ACC112 (cell line): ENCODE results near the gene ITGAL.

Source experiments
- H2AFZ ChIP-seq: fragments of 200-600 bp; sonication (generic); one replicate; pipeline ENCODE4 v1.6.0; 2017; ENCODE audit warnings: antibody characterized with exemption, low read length; ENCODE audit not compliant: unreplicated experiment
- H3K27ac ChIP-seq: fragments of 200-600 bp; sonication (generic); 2 replicates; pipeline ENCODE4 v1.5.1; 2014; ENCODE audit warnings: low read depth, mild to moderate bottlenecking, antibody characterized with exemption, low read length, moderate library complexity
- H3K27me3 ChIP-seq: fragments of 200-600 bp; sonication (generic); 2 replicates; pipeline ENCODE4 v1.6.1; 2014; ENCODE audit warnings: mild to moderate bottlenecking, antibody characterized with exemption, low read length, moderate library complexity, mixed read lengths; ENCODE audit not compliant: insufficient read depth
- H3K36me3 ChIP-seq: fragments of 200-600 bp; sonication (generic); 2 replicates; pipeline ENCODE4 v1.6.1; 2016; ENCODE audit warnings: mild to moderate bottlenecking, antibody characterized with exemption, low read length, moderate library complexity, mixed read lengths; ENCODE audit not compliant: insufficient read depth
- H3K4me1 ChIP-seq: fragments of 200-600 bp; sonication (generic); one replicate; pipeline ENCODE4 v1.6.1; 2016; ENCODE audit warnings: low read length, mixed read lengths; ENCODE audit not compliant: insufficient read depth, unreplicated experiment, control insufficient read depth
- H3K4me3 ChIP-seq: fragments of 200-600 bp; sonication (generic); 2 replicates; pipeline ENCODE4 v1.5.1; 2014; ENCODE audit warnings: mild to moderate bottlenecking, low read depth, low read length
- H3K79me2 ChIP-seq: fragments of 200-600 bp; sonication (generic); one replicate; pipeline ENCODE4 v1.6.0; 2016; ENCODE audit warnings: low read length; ENCODE audit not compliant: control insufficient read depth, unreplicated experiment, insufficient read depth

The ITGAL gene

DNA sequence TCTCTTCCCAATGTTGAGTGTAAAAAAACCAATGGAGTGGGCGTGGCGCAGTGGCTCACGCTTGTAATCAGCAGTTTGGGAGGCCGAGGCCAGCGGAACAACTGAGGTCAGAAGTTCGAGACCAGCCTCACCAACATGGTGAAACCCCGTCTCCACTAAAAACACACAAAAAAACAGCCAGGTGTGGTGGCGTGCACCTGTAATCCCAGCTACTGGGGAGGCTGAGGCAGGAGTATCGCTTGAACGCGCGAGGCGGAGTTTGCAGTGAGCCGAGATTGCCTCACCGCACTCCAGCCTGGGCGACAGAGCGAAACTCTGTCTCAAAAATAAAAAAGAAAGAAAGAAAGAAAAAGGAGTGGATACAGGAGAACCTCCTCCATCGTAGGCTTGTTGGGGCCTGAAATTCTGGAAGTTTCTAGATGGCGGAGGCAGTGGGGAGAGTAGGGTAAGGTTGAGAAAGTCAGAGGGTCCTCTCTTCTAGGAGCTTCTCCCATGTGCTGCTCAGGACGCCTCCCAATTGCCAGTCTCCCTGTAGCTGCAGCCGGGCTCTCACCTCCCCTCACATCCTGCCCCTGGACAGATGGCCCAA lies 86.3 kb downstream of the ITGAL start:
- H3K27me3 ChIP-seq = no peaks in the 10 kb centered on the region
- no peaks in the 10 kb centered on the region for H3K36me3 ChIP-seq
- H3K79me2 ChIP-seq = peaks cover 7% of the 10 kb centered on the region
- H2AFZ ChIP-seq = peak overlapping the region; percentile 47
- H3K27ac ChIP-seq = peak overlapping the region; percentile 28; the same call in 1 of the 2 replicates
- H3K4me1 ChIP-seq = no peaks in the 10 kb centered on the region
- H3K4me3 ChIP-seq = peak overlapping the region; percentile 86

DNA sequence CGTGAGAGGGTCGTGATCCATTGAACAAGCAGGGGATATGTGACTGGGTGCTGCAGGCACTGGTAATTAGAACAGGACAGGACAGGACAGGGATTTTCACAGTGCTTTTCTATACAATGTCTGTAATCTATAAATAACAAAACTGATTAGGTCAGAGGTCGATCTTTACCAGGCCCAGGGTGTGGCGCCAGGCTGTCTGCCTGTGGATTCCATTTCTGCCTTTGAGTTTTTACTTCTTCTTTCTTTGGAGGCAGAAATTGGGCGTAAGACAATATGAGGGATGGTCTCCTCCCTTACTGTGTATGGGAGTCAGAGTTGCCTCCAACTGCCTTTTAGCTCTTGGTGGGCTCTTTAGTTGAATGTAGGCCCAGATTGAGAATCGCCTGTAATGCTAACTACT lies 87.1 kb downstream of the ITGAL start:
- peaks cover 7% of the 10 kb centered on the region for H3K79me2 ChIP-seq
- no peak overlapping the region for H2AFZ ChIP-seq
- no peaks in the 10 kb centered on the region for H3K36me3 ChIP-seq
- no peak overlapping the region for H3K27ac ChIP-seq
- no peaks in the 10 kb centered on the region for H3K27me3 ChIP-seq
- no peak overlapping the region for H3K4me3 ChIP-seq
- H3K4me1 ChIP-seq = no peaks in the 10 kb centered on the region

DNA sequence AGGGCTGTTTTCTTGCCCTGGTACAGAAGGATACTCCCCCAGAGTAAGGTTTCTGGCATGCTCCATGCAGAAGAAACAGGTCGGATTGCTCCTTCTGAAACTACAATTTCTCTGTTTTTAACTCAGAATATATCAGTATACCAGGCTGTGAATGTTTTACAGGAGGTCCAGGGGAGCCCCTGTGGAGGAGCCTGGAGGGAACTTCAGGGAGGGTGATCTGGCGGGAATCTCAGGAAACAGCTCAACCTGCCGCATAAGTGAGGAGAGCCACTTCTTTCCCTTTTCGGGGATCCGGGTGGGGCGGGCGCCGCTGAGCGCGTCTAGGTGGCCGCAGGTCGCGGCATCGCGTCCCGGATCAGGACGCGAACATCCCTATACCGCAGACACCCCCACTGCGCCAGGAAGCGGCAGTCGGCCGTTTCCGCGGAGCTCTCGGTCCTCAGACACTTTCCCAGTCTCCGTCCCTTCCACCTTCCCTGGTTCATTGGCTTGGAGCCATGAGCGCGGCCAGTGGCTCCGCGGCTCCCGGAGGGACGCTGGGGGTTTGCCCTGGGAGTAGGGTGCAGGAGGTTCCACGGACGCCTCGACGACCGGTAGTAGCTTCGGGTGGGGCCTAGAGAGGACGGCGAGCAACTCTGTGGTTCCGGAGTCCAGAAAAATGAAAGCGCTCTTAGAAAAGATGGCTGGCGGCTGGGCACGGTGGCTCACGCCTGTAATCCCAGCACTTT lies 88.7 kb downstream of the ITGAL start:
- Histone ChIP-seq H3K27me3 (no peaks in the 10 kb centered on the region), H3K36me3 (no peaks in the 10 kb centered on the region), H3K4me3 (peak overlapping the region; percentile 66), H2AFZ (no peak overlapping the region), H3K27ac (no peak overlapping the region), H3K79me2 (peaks cover 7% of the 10 kb centered on the region), H3K4me1 (no peaks in the 10 kb centered on the region)

DNA sequence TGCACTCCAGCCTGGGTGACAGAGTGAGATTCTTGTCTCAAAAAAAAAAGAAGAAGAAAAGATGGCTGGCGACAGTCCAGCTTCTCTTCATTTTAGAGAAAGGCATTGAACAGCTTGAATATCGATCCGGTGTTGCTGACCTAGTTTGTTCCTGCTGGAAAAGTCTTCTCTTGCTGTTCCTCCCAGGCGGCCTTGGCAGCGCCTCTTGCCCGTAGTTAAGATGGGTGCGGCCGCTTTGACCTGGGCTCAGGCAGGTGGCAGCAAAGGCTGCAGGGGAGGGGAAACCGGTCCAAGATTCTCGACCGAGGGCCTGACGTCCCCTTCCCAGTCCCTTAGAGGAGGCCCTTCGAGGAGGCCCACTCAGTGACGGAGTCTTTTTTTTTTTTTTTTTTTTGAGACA lies 89.5 kb downstream of the ITGAL start:
- H2AFZ ChIP-seq = no peak overlapping the region
- no peak overlapping the region for H3K27ac ChIP-seq
- no peak overlapping the region for H3K4me3 ChIP-seq
- H3K27me3 ChIP-seq = no peaks in the 10 kb centered on the region
- H3K36me3 ChIP-seq = no peaks in the 10 kb centered on the region
- peaks cover 3% of the 10 kb centered on the region for H3K4me1 ChIP-seq
- peaks cover 5% of the 10 kb centered on the region for H3K79me2 ChIP-seq

DNA sequence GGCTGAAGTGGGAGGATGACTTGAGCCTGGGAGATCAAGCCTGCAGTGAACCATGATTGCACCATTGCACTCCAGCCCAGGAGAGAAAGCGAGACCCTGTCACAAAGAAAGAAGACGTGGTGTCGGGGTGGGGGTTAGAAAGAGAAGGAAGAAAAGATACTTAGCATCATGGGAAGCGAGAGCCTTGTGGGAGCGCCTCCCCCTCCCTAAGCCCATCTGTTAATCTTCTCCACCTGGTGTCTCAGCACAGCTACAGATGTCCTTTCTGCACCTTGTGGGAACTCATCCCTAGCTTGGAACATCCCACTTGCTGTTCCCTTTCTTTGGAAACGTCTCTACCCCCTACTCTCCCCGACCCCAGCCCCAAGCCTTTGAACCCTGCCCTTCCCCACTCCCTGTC lies 93.0 kb downstream of the ITGAL start:
- H3K4me3 ChIP-seq = no peak overlapping the region
- H3K79me2 ChIP-seq = no peaks in the 10 kb centered on the region
- no peaks in the 10 kb centered on the region for H3K27me3 ChIP-seq
- peaks cover 14% of the 10 kb centered on the region for H3K4me1 ChIP-seq
- no peak overlapping the region for H3K27ac ChIP-seq
- no peak overlapping the region for H2AFZ ChIP-seq
- no peaks in the 10 kb centered on the region for H3K36me3 ChIP-seq

DNA sequence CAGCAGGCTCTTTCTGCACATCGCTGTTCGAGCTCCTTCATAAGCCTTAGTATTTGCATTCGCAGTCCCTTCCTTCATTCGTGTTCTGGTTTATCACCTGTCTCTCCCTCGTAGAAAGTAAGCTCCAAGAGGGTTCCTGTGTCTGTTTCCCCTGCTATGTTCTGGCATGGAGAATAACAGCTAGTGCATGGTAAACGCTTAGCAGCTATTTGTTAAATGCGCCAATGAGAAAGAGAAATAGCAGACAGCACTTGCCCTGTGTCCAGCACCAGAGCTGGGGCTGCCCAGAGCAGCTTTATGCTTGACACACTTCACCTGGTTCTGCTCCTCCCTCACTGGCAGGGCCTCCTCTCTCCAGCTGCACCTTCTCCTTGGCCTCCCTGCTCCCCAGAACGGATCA lies 93.4 kb downstream of the ITGAL start:
- Histone ChIP-seq H3K36me3 (no peaks in the 10 kb centered on the region), H3K27ac (no peak overlapping the region), H2AFZ (no peak overlapping the region), H3K4me3 (no peak overlapping the region), H3K79me2 (no peaks in the 10 kb centered on the region), H3K27me3 (no peaks in the 10 kb centered on the region), H3K4me1 (peaks cover 14% of the 10 kb centered on the region)

DNA sequence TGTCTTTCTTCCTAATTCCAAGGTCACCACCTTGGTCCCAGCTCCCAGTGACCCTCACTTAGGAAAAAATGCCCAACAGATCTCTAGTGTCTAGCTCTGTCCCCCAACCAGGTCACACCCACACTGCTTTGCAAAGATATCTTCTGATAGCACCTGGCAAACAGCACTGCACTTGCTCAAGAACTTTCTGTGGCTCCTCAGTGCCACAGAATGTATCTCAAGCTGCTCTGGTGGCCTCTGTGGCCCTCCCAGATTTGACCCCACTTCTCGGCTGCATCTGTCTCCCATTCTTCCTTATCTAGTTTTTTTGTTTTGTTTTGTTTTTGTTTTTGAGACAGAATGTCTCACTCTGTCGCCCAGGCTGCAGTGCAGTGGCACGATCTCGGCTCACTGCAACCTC lies 94.0 kb downstream of the ITGAL start:
- H3K4me3 ChIP-seq = no peak overlapping the region
- no peaks in the 10 kb centered on the region for H3K27me3 ChIP-seq
- H3K27ac ChIP-seq = no peak overlapping the region
- H3K36me3 ChIP-seq = no peaks in the 10 kb centered on the region
- no peaks in the 10 kb centered on the region for H3K79me2 ChIP-seq
- H2AFZ ChIP-seq = no peak overlapping the region
- H3K4me1 ChIP-seq = peaks cover 14% of the 10 kb centered on the region

DNA sequence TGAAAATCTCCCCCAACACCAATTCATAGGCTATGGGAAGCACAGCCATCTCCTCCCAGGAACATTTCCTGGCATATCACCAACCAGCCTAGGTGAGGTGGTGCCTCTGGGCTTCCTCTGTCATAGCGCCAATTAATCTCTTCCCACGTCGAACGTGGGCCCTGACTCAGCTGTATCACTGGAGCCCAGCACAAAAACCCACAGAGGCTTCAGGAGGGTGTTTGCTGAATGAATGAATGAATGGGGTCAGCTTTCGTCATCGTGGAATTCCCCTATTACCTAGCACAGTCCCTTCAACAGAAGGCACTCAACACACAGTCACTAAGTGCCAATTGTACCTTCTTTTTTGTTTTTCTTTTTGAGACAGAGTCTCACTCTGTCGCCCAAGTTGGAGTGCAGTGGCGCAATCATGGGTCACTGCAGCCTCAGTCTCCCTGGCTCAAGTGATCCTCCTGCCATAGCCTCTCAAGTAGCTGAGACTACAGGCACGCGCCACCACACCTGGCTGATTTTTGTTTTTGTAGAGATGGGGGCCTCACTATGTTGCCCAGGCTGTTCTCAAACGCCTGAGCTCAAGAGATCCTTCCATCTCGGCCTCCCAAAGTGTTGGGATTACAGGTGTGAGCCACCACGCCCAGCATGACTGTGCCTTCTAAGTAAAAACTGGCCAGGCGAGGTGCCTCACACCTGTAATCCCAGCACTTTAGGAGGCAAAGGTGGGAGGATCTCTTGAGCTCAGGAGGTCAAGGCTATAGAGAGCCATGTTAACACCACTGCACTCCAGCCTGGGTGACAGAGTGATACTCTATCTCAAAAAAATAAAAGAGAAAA lies 94.8 kb downstream of the ITGAL start:
- H3K79me2 ChIP-seq = no peaks in the 10 kb centered on the region
- no peak overlapping the region for H2AFZ ChIP-seq
- no peak overlapping the region for H3K4me3 ChIP-seq
- H3K36me3 ChIP-seq = no peaks in the 10 kb centered on the region
- no peaks in the 10 kb centered on the region for H3K27me3 ChIP-seq
- peak overlapping the region; percentile 85 for H3K27ac ChIP-seq
- peaks cover 14% of the 10 kb centered on the region for H3K4me1 ChIP-seq

DNA sequence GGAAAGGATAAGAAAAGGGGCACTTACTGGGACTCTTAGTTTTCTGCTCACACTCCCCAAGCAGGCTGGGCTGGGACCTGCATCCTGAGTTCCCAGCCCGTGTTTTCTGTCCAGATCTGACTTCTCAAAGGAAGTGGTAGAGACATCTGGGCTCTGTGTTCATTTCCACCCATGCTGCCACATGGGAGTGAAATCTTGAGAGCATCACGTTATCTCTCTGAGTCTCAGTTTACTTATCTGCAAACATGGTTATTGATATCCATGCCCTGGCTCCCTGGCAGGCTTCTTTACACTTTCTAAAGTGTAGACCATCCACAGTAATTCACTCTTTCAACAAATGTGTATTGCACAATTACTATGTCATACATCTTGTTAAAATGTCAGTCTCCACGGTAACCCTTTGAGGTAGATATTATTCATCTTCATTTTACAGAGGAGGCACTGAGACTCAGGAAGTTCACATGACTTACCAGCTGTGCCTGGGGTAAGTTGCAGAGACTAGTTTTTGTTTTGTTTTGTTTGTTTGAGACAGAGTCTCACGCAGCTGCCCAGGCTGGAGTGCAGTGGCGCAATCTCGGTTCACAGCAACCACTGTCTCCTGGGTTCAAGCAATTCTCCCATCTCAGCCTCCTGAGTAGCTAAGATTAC lies 95.6 kb downstream of the ITGAL start:
- Histone ChIP-seq H3K27me3 (no peaks in the 10 kb centered on the region), H3K4me3 (no peak overlapping the region), H3K36me3 (no peaks in the 10 kb centered on the region), H3K4me1 (peaks cover 14% of the 10 kb centered on the region), H2AFZ (no peak overlapping the region), H3K27ac (peak overlapping the region; percentile 85), H3K79me2 (no peaks in the 10 kb centered on the region)

DNA sequence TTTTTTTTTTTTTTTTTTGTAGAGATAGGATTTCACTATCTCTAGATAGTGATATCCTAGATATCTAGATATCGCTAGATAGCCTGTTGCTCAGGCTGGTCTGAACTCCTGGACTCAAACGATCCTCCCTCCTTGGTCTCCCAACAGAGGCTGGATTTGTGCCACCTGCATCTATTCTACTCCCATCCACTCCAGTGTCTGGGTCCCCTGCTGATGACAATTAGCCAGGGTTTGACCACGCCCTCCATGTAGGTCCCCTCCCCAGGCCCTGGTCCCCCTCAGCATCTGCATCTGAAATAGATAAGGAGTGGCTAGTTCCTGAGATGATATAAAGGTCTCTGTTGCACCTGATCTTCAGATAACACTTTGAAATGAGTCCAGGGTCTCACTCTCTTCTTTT lies 96.7 kb downstream of the ITGAL start:
- Histone ChIP-seq H3K79me2 (no peaks in the 10 kb centered on the region), H3K27me3 (no peaks in the 10 kb centered on the region), H3K4me3 (no peak overlapping the region), H3K27ac (peak overlapping the region; percentile 85; the same call in 1 of the 2 replicates), H2AFZ (no peak overlapping the region), H3K36me3 (no peaks in the 10 kb centered on the region), H3K4me1 (peaks cover 14% of the 10 kb centered on the region)
